Raji (cell line): ENCODE data around the gene MTX3.

Source experiments
- POLR2A ChIP-seq: IDR thresholded peaks from 2 replicates; pipeline ENCODE4 v1.6.1; 2011; ENCODE audit warnings: low read depth, low read length, control low read depth; ENCODE audit not compliant: insufficient read depth

The MTX3 gene

DNA sequence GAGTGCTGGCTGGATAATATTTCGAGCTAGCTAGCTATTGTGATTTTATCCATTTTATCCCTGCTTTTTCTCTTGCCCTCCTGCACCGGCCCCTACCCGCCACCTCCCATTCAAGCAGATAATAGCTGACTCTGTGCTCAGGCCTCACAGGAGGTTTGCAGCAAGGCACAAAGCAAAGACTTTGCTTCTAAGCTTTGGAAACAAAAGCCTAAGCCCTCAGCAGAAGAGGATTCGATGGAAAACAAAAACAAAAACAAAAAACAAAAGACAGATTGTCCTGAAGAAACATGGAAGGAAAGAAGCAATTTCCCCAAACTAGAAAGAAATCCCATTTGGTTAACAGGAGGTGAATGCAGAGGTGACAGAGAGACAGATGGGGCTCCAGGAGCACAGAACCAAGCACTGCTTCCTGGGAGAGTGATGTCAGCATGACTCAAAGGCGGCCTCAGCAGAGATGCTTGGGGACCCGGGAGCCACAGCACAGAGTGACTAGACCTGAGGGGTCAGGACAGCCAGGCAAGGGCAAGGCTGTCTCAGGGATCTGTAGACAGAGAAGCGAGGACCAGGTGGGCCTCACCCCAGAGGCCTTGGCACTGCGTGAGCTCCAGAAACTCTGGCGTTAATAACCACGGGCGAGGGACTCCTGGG lies 28.4 kb downstream of the MTX3 start:
- no peak for TF ChIP-seq POLR2A

DNA sequence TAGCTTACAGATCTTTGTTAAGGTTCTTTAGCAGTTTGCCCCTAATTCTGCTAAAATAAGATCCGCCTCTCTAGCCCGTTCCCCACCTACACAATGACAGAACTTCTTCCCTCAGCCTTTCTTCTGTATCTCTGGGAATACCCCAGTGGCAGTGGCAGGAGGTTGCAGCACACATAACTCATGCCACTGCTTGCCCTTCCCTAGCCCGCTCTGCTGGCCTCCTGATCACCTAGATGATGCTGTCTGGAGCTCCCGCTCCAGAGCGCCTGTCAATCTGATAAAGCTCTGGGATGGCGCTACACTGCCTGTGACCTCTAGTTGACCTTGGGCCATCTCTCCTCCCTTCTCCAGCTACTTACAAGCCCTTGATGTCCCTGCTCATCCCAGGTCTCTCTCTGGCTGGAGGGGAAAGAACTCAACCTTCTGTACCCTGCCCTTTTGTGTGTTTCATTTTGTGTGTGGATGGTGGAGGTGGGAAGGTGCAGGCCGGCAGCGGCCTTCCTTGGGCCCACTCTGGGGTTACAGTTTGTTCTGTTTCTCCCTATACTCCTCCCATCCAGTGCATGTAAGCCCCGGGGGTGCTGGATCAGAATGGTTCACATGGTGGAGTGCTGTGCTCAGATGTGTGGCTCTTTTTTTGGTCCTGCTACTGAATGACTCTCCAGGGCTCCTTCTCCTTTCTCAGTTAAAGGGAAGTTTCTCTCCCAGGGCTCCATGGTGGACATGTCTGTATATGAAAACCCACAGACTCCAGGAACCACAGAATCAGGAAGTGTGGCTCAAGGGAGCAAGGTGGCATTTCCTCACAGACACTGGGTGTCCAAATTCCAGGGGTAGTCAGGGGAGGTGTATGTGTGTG lies 29.1 kb downstream of the MTX3 start:
- TF ChIP-seq POLR2A = no peak

DNA sequence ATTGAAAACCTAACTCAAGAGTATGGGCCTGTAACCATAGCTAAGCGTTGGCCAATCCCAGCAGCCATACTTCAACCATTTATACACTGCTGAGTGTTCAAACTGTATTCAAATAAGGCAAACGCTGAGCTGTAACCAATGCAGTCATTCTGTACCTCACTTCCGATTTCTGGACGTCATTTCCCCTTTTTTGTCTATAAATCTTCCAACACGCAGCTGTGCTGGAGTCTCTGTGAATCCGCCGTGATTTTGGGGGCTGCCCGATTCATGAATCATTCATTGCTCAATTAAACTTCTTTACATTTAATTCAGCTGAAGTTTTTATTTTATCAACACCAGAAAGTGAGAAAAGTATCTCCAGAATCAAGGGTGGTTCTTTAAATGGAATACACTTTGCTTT lies 31.7 kb downstream of the MTX3 start:
- TF ChIP-seq POLR2A = no peak

DNA sequence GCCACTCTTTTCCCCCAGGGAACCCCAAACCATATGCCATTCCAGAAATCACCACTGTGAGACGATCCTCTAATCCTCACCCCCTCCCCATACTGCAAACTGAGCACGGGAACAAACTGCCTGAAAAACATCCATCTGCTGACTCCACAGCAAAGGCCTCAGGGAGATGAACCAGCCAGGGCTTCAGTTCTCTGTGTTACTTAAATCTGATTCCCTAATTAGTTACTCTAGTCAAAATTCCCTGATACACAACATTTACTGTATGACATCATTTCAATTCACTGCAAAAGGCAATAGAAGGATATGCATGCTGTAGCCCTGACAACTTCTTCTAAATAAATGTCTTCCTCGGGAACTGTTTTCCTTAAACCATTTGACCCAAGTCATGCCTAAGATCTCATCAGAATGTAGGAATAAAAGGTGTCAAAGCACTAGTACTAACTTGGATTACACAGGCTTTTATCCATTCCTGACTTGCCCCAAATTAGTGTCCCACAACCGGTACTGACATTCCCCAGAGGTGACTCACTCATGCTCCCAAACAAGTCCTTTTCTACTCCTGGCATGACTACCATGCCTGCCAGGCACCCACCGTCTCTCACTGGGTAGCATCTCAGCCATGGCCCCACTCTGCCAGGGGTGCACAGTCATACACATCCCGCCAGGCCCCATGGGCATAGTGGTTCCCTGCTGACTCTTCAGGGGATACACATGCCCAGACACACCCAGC lies 35.0 kb downstream of the MTX3 start:
- TF ChIP-seq POLR2A = no peak

DNA sequence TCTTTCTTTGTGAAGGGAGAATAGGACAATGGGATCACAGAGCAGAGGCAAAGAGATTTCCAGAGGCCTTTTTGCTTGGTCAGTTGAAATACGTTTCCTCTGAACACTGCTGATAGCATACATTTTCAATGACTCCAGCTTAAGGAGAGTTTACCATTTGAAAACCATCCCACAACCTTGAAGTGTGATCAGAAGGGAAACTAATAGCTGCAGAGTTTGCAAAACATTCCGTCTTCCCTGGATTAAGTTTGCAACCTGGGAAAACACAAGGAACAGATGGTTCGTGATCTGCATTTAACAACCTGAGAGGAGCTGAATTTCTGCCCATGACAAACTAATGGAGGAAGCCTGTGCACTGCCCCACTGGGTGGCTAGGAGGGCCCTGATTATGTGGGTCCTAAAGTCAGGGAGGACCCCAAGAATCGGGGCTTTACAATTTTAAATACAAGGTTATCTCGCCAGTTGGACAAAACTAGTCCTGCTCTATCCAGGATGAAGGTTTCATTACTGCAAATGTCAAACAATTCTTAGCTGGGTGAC lies 35.6 kb downstream of the MTX3 start:
- TF ChIP-seq POLR2A = no peak

DNA sequence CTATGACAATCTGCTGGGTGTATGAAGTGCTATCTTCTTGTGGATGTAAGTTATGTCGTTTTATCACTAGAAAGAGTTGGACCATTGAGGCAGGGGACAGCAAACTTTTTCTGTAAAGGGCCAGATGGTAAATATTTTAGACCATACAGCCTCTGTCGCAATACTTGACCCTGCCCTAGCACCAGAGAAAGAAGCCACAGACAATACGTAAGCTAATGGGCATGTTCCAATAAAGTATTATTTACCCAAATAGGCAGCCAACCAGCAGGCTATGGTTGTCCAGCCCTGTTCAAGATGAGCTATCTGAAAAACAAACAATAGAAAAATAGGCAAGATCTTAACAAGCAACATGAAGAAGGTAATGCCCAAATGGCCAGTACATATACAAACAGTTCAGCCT lies 36.4 kb downstream of the MTX3 start:
- no peak for TF ChIP-seq POLR2A

DNA sequence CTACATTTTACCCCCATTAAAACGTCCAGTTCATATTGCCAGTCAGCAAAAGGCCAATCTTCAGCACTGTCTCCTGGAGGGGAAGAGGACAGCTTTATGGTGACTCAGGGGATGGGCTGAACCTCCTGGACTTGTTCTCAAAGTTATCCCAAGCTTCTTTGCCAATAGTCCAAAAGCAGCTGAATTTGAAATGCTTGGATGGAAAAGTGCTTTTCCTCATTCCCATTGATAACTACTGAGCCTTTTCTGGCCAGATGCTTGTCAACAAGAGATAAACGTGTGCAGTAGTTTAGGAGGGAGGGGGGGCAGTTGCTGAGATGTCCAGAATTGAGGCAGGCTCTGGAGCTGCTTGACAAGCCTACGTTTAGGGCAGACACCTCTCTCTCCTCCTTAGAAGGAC lies 43.5 kb downstream of the MTX3 start:
- TF ChIP-seq POLR2A = no peak

DNA sequence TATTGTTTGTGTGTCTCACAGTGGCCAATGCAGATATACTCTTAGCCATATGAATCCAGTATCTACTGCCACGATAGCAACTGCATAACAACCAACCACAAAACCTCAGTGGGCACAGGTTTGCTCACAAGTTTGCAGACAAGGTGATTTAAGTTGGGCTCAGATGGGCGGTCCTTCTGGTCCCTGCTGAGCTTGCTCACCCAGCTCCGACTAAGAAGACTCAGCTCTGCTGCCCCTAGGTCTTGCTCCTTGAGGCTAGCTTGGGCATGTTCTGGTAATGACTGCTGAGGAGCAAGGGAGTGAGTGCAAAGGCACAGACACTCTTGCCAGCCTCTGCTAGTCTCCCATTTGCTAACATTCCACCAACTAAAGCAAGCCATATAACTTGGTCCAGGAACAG lies 52.6 kb downstream of the MTX3 start:
- no peak for TF ChIP-seq POLR2A

DNA sequence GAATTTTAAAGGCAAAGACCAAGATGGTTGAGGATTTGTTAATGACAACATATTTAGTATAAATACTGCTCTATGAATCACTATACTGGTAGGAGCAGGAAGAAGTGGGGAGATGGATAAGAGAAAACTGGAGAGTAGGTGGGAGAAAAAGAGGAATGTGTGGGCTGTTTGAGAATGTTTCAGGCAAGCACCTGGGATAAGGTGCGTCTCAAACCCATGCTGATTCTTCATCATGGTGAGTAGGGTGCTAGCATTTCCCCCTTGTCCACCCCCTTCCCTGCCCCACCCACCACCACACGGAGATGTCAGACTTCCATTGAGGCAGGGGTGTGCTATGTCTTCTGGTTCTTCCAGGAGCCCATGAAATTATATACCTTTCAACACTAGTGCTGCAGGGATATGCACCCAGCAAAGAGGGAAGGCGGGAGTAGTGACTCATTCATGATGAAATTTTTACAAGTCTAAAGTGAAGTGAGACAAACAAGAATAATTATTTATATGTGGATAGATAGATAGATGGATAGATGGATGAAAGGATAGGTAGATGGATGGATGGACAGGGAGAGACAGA lies 54.3 kb downstream of the MTX3 start:
- TF ChIP-seq POLR2A = no peak

DNA sequence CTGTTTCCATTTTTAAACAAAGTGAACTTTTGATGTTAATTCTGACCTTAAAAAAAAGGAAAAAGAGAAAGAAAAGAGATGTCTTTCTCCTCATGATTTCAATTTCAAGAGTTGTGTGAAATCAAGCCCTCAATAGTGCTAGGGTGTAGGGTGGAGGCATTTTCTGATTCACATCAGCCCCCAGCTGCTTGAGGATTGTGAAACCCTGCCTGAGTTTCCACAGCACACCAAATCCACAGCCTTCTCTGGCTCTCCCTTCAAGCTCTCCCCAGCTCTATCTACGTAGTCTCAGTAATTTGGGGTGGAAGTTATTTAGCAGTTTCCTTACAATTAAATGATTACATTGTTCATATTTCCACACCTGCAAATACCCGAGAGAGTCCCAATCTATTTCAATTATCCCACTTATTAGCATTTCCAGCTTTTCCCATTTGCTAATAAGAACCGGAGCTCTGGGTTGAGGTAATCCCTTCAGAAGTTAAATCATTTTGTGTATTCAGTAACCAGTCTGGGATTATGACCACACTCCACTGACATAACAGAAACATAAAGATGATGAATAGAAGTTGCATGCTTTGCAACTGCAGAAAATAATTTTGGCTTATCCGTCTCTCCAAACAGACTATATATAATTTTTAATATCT lies 54.9 kb downstream of the MTX3 start:
- TF ChIP-seq POLR2A = no peak

DNA sequence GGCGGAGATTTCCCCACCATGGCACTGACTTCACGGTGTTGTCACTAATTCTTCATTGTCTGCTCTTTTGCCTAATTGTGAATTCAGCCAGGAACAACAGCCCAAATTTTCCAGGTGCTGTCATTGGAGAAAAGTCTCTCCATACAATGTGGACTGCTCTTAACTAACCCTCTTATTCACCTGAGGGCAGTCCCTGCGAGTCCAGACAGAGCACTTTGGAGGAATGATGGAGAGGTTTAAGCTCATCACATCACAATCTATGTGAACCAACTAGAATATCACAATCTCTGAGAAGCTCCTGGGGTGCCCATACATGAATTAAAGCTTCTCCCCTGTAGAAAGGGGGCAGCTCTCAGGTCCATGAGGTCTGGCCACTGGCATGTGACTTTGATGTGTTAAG lies 56.4 kb downstream of the MTX3 start:
- no peak for TF ChIP-seq POLR2A

DNA sequence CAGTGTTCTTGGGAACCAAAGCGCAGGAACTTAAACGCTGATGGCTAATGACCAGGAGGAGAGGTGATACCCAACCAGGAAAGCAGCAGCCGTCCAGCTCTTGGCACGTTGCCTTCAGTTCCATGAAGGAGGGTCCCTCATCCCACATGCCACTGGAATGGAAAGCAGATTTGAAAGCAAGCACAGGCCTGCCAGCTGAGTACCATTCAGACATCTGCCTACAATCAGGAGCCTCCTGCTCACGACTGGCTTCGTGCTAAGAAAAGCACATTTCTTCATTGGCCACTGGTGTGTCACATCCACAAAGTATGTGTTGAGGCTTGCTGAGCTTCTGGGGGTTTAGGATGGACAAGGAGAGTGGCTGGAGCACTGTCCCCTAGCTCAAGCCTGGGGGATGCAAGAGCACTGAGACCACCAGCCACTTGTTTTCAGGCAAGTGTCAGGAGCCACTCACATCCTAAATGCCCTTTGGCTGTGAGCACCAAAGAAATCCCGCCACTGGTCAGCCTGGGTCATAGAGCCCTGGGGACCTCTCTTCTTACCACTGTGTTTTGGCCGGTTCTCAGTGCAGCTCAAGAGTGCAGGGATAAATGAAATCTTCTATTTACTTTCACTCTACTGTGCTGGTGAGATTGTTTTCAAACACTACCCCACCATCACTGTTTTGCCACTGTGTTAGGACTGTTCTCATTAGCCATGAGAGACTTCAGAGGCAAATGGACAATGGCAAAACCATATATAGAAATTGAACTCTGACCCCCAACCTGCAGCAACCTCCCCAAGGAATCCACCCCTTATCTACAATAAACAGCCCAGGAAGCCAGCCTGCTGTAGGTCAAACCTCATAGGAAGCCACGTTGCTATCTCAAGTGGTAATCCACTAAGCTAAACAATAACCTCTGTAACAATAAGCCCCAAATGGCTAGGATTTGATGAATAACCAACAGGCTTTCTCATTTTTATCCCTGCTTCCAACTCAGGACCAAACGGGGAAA lies 58.3 kb downstream of the MTX3 start:
- no peak for TF ChIP-seq POLR2A

DNA sequence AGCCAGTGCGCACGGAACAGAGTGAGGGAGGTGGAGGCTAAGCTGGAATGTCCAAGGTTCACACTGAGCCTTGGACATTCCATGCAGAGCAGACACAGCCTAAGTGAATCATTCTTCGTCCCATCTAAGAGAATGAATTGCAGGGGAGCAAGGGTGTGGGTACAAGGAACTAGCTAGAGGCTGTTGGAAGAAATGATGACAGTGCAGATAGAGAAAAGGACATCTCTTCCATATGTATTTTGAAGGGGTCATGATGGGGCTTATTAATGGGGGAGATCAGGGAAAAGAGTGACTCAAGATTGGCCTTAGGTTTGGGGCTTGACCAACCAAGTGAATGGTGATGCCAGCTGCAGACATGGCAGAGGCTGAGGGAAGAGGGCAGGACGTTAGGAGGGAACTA lies 59.2 kb downstream of the MTX3 start:
- no peak for TF ChIP-seq POLR2A

DNA sequence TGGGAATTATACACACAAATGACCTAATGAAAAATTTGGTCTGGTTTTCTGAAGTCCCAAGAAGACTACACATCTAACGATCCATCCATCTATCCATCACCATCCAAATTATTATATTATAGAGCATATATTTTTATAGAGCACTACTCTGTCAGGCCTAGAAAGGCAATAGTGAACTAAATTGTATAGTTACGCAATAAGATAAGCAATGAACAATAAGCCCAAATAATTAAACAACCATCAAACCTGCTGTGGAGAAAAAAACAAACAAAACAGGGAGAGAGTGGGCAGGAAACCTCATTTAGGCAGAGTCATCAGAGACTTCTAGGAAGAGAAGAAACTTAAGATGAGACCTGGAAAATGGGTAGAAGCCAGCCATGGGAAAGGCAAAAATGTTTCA lies 59.7 kb downstream of the MTX3 start:
- TF ChIP-seq POLR2A = no peak
